Dendritic cell treated with granulocyte-macrophage colony-stimulating factor and Interleukin-4, amounts not matched to agents 40 ng/mL and 50 ng/mL, for 4 days (primary cell): ENCODE measurements around the gene EIF6.
A peak's percentile ranks its signal among the peaks of the same experiment; 100 is the strongest.

Source experiments
- H3K27ac Mint-ChIP-seq: one replicate; pipeline ENCODE4 v1.8.0; 2022; ENCODE audit warnings: mild to moderate bottlenecking, mixed read lengths
- H3K27me3 Mint-ChIP-seq: one replicate; pipeline ENCODE4 v1.8.0; 2022; ENCODE audit warnings: mild to moderate bottlenecking, mixed read lengths
- H3K36me3 Mint-ChIP-seq: one replicate; pipeline ENCODE4 v1.8.0; 2022; ENCODE audit warnings: low read depth, mixed read lengths
- H3K4me1 Mint-ChIP-seq: one replicate; pipeline ENCODE4 v1.8.0; 2022; ENCODE audit warnings: low read depth, mixed read lengths
- H3K4me3 Mint-ChIP-seq: one replicate; pipeline ENCODE4 v1.8.0; 2022; ENCODE audit warnings: mild to moderate bottlenecking, moderate library complexity, mixed read lengths
- H3K9me3 Mint-ChIP-seq: one replicate; pipeline ENCODE4 v1.8.0; 2022; ENCODE audit warnings: mixed read lengths
- intact Hi-C: fragments of 100-400 bp; cut with micrococcal nuclease; formaldehyde crosslinking; loops from one replicate; pipeline ENCODE4 v1.15.0; 2022

The EIF6 gene

GRCh38 chr20:35304956-35305355 is 20.4 kb upstream of the EIF6 start:
- peaks cover 30% of the 10 kb centered on the region for H3K4me1 Mint-ChIP-seq
- no peaks in the 10 kb centered on the region for H3K9me3 Mint-ChIP-seq
- no peaks in the 10 kb centered on the region for H3K27me3 Mint-ChIP-seq
- intact Hi-C loops = loop anchor here (1.0 kb wide), 1 partner anchor 24 kb away; no protein-coding TSS in a partner anchor
- peak overlapping the region; percentile 37 for H3K27ac Mint-ChIP-seq
- H3K36me3 Mint-ChIP-seq = peaks cover 43% of the 10 kb centered on the region
- no peak overlapping the region for H3K4me3 Mint-ChIP-seq

GRCh38 chr20:35303735-35304491 is 19.3 kb upstream of the EIF6 start:
- intact Hi-C loops = loop anchor here (1.0 kb wide), 2 partner anchors 25 to 135 kb away; no protein-coding TSS in a partner anchor
- Mint-ChIP-seq H3K4me3 (no peak overlapping the region), H3K36me3 (peaks cover 43% of the 10 kb centered on the region), H3K27ac (no peak overlapping the region), H3K4me1 (peaks cover 35% of the 10 kb centered on the region), H3K27me3 (no peaks in the 10 kb centered on the region), H3K9me3 (no peaks in the 10 kb centered on the region)

GRCh38 chr20:35303382-35303734 is 18.8 kb upstream of the EIF6 start:
- H3K4me1 Mint-ChIP-seq = peaks cover 39% of the 10 kb centered on the region

GRCh38 chr20:35302421-35303335 is 18.1 kb upstream of the EIF6 start:
- H3K27me3 Mint-ChIP-seq = peaks cover 4% of the 10 kb centered on the region
- no peak overlapping the region for H3K4me3 Mint-ChIP-seq
- H3K27ac Mint-ChIP-seq = no peak overlapping the region
- peaks cover 38% of the 10 kb centered on the region for H3K36me3 Mint-ChIP-seq
- H3K9me3 Mint-ChIP-seq = no peaks in the 10 kb centered on the region
- intact Hi-C loops = loop anchor here (1.0 kb wide), 1 partner anchor 137 kb away; no protein-coding TSS in a partner anchor
- peaks cover 39% of the 10 kb centered on the region for H3K4me1 Mint-ChIP-seq

More at GRCh38 chr20:35303382-35303734, 18.8 kb upstream of the EIF6 start:
- Mint-ChIP-seq H3K9me3 (no peaks in the 10 kb centered on the region), H3K27ac (no peak overlapping the region), H3K27me3 (peaks cover 4% of the 10 kb centered on the region), H3K36me3 (peaks cover 42% of the 10 kb centered on the region), H3K4me3 (no peak overlapping the region)
- intact Hi-C loops = loop anchor here (1.0 kb wide), 1 partner anchor 136 kb away; no protein-coding TSS in a partner anchor

- intact Hi-C loops = no loop called here
- Mint-ChIP-seq H3K36me3 (peaks cover 33% of the 10 kb centered on the region), H3K9me3 (no peaks in the 10 kb centered on the region), H3K27ac (no peak overlapping the region), H3K27me3 (peaks cover 5% of the 10 kb centered on the region), H3K4me3 (no peak overlapping the region), H3K4me1 (peaks cover 33% of the 10 kb centered on the region)
These were observed 16.9 kb upstream of the EIF6 start for GRCh38 chr20:35301426-35301825.

- H3K27ac Mint-ChIP-seq = no peak overlapping the region
- intact Hi-C loops = no loop called here
- H3K4me3 Mint-ChIP-seq = no peak overlapping the region
These were observed 16.1 kb upstream of the EIF6 start for GRCh38 chr20:35300469-35301262.

GRCh38 chr20:35299780-35300179 is 15.2 kb upstream of the EIF6 start:
- Mint-ChIP-seq H3K27ac (no peak overlapping the region), H3K36me3 (peaks cover 17% of the 10 kb centered on the region), H3K4me1 (peaks cover 19% of the 10 kb centered on the region), H3K4me3 (no peak overlapping the region), H3K9me3 (no peaks in the 10 kb centered on the region), H3K27me3 (peaks cover 6% of the 10 kb centered on the region)
- intact Hi-C loops = no loop called here

More at GRCh38 chr20:35300469-35301262, 16.1 kb upstream of the EIF6 start:
- Mint-ChIP-seq H3K4me1 (peaks cover 25% of the 10 kb centered on the region), H3K36me3 (peaks cover 26% of the 10 kb centered on the region), H3K9me3 (no peaks in the 10 kb centered on the region), H3K27me3 (peaks cover 6% of the 10 kb centered on the region)

- Mint-ChIP-seq H3K4me3 (no peak overlapping the region), H3K27me3 (peaks cover 6% of the 10 kb centered on the region), H3K36me3 (peaks cover 9% of the 10 kb centered on the region), H3K27ac (no peak overlapping the region), H3K4me1 (peaks cover 11% of the 10 kb centered on the region), H3K9me3 (no peaks in the 10 kb centered on the region)
- intact Hi-C loops = no loop called here
These were observed 13.7 kb upstream of the EIF6 start for GRCh38 chr20:35298264-35298663.

- peaks cover 8% of the 10 kb centered on the region for H3K36me3 Mint-ChIP-seq
- H3K4me1 Mint-ChIP-seq = peaks cover 11% of the 10 kb centered on the region
- H3K9me3 Mint-ChIP-seq = no peaks in the 10 kb centered on the region
- intact Hi-C loops = no loop called here
- H3K27ac Mint-ChIP-seq = no peak overlapping the region
- peaks cover 6% of the 10 kb centered on the region for H3K27me3 Mint-ChIP-seq
- no peak overlapping the region for H3K4me3 Mint-ChIP-seq
These were observed 13.2 kb upstream of the EIF6 start for GRCh38 chr20:35297740-35298139.

- Mint-ChIP-seq H3K4me1 (peaks cover 11% of the 10 kb centered on the region), H3K27me3 (peaks cover 6% of the 10 kb centered on the region)
These were observed 12.6 kb upstream of the EIF6 start for GRCh38 chr20:35297155-35297554.

GRCh38 chr20:35296101-35296554 is 11.6 kb upstream of the EIF6 start:
- no peak overlapping the region for H3K27ac Mint-ChIP-seq
- intact Hi-C loops = no loop called here
- H3K4me3 Mint-ChIP-seq = no peak overlapping the region
- peaks cover 6% of the 10 kb centered on the region for H3K27me3 Mint-ChIP-seq
- H3K4me1 Mint-ChIP-seq = peaks cover 11% of the 10 kb centered on the region
- no peaks in the 10 kb centered on the region for H3K9me3 Mint-ChIP-seq
- no peaks in the 10 kb centered on the region for H3K36me3 Mint-ChIP-seq

More at GRCh38 chr20:35297155-35297554, 12.6 kb upstream of the EIF6 start:
- Mint-ChIP-seq H3K36me3 (peaks cover 8% of the 10 kb centered on the region), H3K9me3 (no peaks in the 10 kb centered on the region), H3K27ac (no peak overlapping the region), H3K4me3 (no peak overlapping the region)
- intact Hi-C loops = no loop called here

- Mint-ChIP-seq H3K36me3 (no peaks in the 10 kb centered on the region), H3K9me3 (no peaks in the 10 kb centered on the region), H3K27ac (no peak overlapping the region), H3K4me3 (no peak overlapping the region), H3K27me3 (peaks cover 8% of the 10 kb centered on the region), H3K4me1 (peaks cover 11% of the 10 kb centered on the region)
- intact Hi-C loops = no loop called here
These were observed 11.1 kb upstream of the EIF6 start for GRCh38 chr20:35295674-35296073.

- intact Hi-C loops = no loop called here
These were observed 10.5 kb upstream of the EIF6 start for GRCh38 chr20:35295058-35295457.

More at GRCh38 chr20:35295058-35295457, 10.5 kb upstream of the EIF6 start:
- H3K4me1 Mint-ChIP-seq = peaks cover 10% of the 10 kb centered on the region
- H3K4me3 Mint-ChIP-seq = no peak overlapping the region
- H3K36me3 Mint-ChIP-seq = no peaks in the 10 kb centered on the region
- no peak overlapping the region for H3K27ac Mint-ChIP-seq
- H3K9me3 Mint-ChIP-seq = no peaks in the 10 kb centered on the region
- peaks cover 8% of the 10 kb centered on the region for H3K27me3 Mint-ChIP-seq
